Activated CD4-positive, alpha-beta T cell treated with anti-CD3 and anti-CD28 coated beads for 24 hours (primary cell): ENCODE data around the gene RNF113A.
"Not testable (repeated sequence)": the region's sequence is repeated elsewhere in the genome, so short reads cannot be mapped to it uniquely, and the experiment has no call there.

ENCODE experiments used
- DNase-seq, 2 donors: peaks; one replicate each; pipeline ENCODE4 v3.0.0-alpha.2; 2020; ENCODE audit warnings: low read depth in 2 of 2

The RNF113A gene

GRCh38 chrX:119833905-119834304, 37.6 kb downstream of the RNF113A start:
- DNase-seq, result no peak

- no peak for DNase-seq
These were observed 43.1 kb downstream of the RNF113A start for GRCh38 chrX:119828446-119828845.

GRCh38 chrX:119826399-119826959, 45.1 kb downstream of the RNF113A start:
- DNase-seq, result no peak

DNA sequence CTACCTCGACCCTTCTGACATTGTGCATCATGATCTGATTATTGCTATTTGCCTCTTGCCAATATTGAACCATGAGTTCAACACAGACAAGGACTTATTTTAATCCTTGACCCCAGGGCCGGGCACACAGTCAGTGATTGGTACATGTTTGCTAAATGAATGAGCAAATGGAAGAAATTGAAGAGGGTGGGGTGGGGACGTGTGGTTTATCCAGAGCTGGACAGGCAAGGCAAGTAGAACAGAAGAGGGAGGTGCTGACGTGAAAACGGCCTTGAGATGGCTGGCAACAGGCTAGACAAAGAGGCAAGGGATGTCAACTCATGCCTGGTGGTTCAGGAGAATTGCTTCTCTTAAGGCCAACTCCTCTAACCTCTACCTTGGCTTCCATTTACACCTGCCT, 47.3 kb downstream of the RNF113A start:
- not testable (repeated sequence) for DNase-seq

DNA sequence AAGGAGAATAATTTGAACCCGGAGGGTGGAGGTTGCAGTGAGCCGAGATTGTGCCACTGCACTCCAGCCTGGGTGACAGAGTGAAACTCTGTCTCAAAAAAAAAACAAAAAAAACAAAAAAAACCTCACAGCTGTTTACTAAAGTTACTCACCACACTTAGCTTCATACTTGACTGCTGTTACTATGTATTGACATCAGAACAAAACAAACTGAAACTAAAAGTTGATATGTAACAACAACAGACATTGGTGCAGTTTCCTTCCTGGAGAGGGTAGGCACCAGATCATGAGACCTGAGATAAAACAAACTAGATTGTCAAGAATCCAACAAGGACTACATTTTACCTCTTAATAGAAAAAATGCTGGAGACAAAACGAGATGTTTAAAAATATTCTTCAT, 49.8 kb downstream of the RNF113A start:
- not testable (repeated sequence) for DNase-seq
